ENCODE measurements around the gene SLC25A21. TPM values are rescaled to one million over a fixed set of nuclear protein-coding genes. Genes with fewer than 3 reads are reported as not detected.

Gene SLC25A21
- total and polyA plus RNA-seq, 7 donors, result 0.13 to 1.5 (median 1.1) TPM; not detected in 2

GRCh38 chr14:37093364-37093763 is 79.0 kb downstream of the SLC25A21 start:
- TF ChIP-seq CTCF (IDR thresholded peaks at IDR 0.05), result no peak
- TF ChIP-seq POLR2A (IDR thresholded peaks at IDR 0.05), result no peak
- no peak for TF ChIP-seq EP300 (IDR thresholded peaks at IDR 0.05)
- TF ChIP-seq POLR2AphosphoS5 (IDR thresholded peaks at IDR 0.05), result no peak
- no peaks in the 10 kb centered on the region for H3K9me3 ChIP-seq
- no peak for DNase-seq
- no peaks in the 10 kb centered on the region for H3K27me3 ChIP-seq
- WGBS, 2 donors, result 79 to 87% methylated on average over 5 of the region's 5 CpGs
- H3K27ac ChIP-seq, result no peak overlapping the region
- no peak overlapping the region for H3K4me3 ChIP-seq
- H3K36me3 ChIP-seq, result no peaks in the 10 kb centered on the region
- intact Hi-C loops (cut with DNase I), result no loop called here
- no peaks in the 10 kb centered on the region for H3K4me1 ChIP-seq

- Histone ChIP-seq H3K9me3 (no peaks in the 10 kb centered on the region), H3K27me3 (no peaks in the 10 kb centered on the region), H3K36me3 (no peaks in the 10 kb centered on the region), H3K27ac (no peak overlapping the region), H3K4me3 (no peak overlapping the region), H3K4me1 (peaks cover 0 to 5% (median 0%) of the 10 kb centered on the region in 4 donors)
- TF ChIP-seq POLR2AphosphoS5 (IDR thresholded peaks at IDR 0.05) (no peak), EP300 (IDR thresholded peaks at IDR 0.05) (no peak), POLR2A (IDR thresholded peaks at IDR 0.05) (no peak), CTCF (IDR thresholded peaks at IDR 0.05) (no peak)
- 86 to 87% methylated on average over 3 of the region's 3 CpGs for WGBS, 2 donors
- intact Hi-C loops (cut with DNase I), result no loop called here
- DNase-seq, result no peak
Observed at GRCh38 chr14:37091651-37092050, 80.8 kb downstream of the SLC25A21 start.

GRCh38 chr14:37090026-37090425 is 82.4 kb downstream of the SLC25A21 start:
- intact Hi-C loops (cut with DNase I), result no loop called here
- H3K27ac ChIP-seq, result no peak overlapping the region
- no peak overlapping the region for H3K4me3 ChIP-seq
- 76 to 78% methylated on average over 6 of the region's 6 CpGs for WGBS, 2 donors
- TF ChIP-seq POLR2AphosphoS5 (IDR thresholded peaks at IDR 0.05) (no peak), CTCF (IDR thresholded peaks at IDR 0.05) (no peak), EP300 (IDR thresholded peaks at IDR 0.05) (no peak), POLR2A (IDR thresholded peaks at IDR 0.05) (no peak)
- H3K4me1 ChIP-seq, result peaks cover 0 to 6% (median 0%) of the 10 kb centered on the region in 4 donors
- H3K27me3 ChIP-seq, result no peaks in the 10 kb centered on the region
- DNase-seq, result no peak
- no peaks in the 10 kb centered on the region for H3K9me3 ChIP-seq
- no peaks in the 10 kb centered on the region for H3K36me3 ChIP-seq

GRCh38 chr14:37089410-37089809 is 83.0 kb downstream of the SLC25A21 start:
- WGBS, 2 donors, result 51 to 63% methylated on average over 3 of the region's 3 CpGs
- Histone ChIP-seq H3K4me3 (no peak overlapping the region), H3K4me1 (peaks cover 0 to 6% (median 0%) of the 10 kb centered on the region in 4 donors), H3K9me3 (no peaks in the 10 kb centered on the region), H3K27ac (no peak overlapping the region), H3K36me3 (no peaks in the 10 kb centered on the region), H3K27me3 (no peaks in the 10 kb centered on the region)
- intact Hi-C loops (cut with DNase I), result no loop called here
- no peak for DNase-seq
- TF ChIP-seq CTCF (IDR thresholded peaks at IDR 0.05) (no peak), EP300 (IDR thresholded peaks at IDR 0.05) (no peak), POLR2AphosphoS5 (IDR thresholded peaks at IDR 0.05) (no peak), POLR2A (IDR thresholded peaks at IDR 0.05) (no peak)
